Lung (tissue), 12 donors: ENCODE results near the gene PDE6D. TPM values are rescaled to one million over a fixed set of nuclear protein-coding genes. Genes with fewer than 3 reads are reported as not detected.

Experiments used
- ATAC-seq: fragments of 200-7000 bp; cut with Tn5 transposase; one replicate; pipeline ENCODE4 v1.9.1; 2020; ENCODE audit warnings: moderate number of reproducible peaks; ENCODE audit not compliant: insufficient read depth, low FRiP score
- DNase-seq, 3 donors: peaks; one replicate each; pipeline ENCODE4 v3.0.0-alpha.2; 2013 to 2017
- H3K27ac ChIP-seq, 2 donors: one replicate each; pipeline ENCODE4 v1.5.1; 2013; ENCODE audit warnings: mild to moderate bottlenecking in 2 of 2, moderate library complexity in 2 of 2, control low read depth in 1 of 2, inconsistent platforms in 1 of 2, low read depth in 1 of 2, low read length in 1 of 2
- H3K27me3 ChIP-seq, 3 donors: one replicate each; pipeline ENCODE4 v1.5.1; 2013; ENCODE audit warnings: low read length in 2 of 3; ENCODE audit not compliant: control insufficient read depth in 3 of 3, insufficient read depth in 3 of 3
- H3K36me3 ChIP-seq, 4 donors: one replicate each; pipeline ENCODE4 v1.5.1; 2013; ENCODE audit warnings: low read length in 4 of 4, mild to moderate bottlenecking in 1 of 4, moderate library complexity in 1 of 4; ENCODE audit not compliant: control insufficient read depth in 4 of 4, insufficient read depth in 4 of 4
- H3K4me1 ChIP-seq, 5 donors: one replicate each; pipeline ENCODE4 v1.5.1; 2013; ENCODE audit warnings: low read length in 5 of 5, mild to moderate bottlenecking in 2 of 5, moderate library complexity in 1 of 5; ENCODE audit not compliant: control insufficient read depth in 5 of 5, insufficient read depth in 5 of 5
- H3K4me3 ChIP-seq: one replicate; pipeline ENCODE4 v1.5.1; 2013; ENCODE audit warnings: mild to moderate bottlenecking, control low read depth, moderate library complexity
- H3K9ac ChIP-seq, 2 donors: one replicate each; pipeline ENCODE4 v1.5.1; 2013; ENCODE audit warnings: low read length in 2 of 2, control low read depth in 1 of 2; ENCODE audit not compliant: insufficient read depth in 1 of 2
- H3K9me3 ChIP-seq, 4 donors: one replicate each; pipeline ENCODE4 v1.5.1; 2013; ENCODE audit warnings: low read length in 3 of 4, mild to moderate bottlenecking in 1 of 4, moderate library complexity in 1 of 4; ENCODE audit not compliant: control insufficient read depth in 4 of 4, insufficient read depth in 3 of 4
- CTCF ChIP-seq: IDR thresholded peaks from 2 replicates; pipeline ENCODE4 v1.5.1; 2012; ENCODE audit warnings: mild to moderate bottlenecking; ENCODE audit errors: control extremely low read depth, extremely low read depth
- WGBS, 2 donors: extraction: QIAGEN DNeasy Blood & Tissue Kit; methylation state at CpG; one replicate each; pipeline ENCODE4 v1.1.7; 2013; 5-methylcytosine and 5-hydroxymethylcytosine counted together
- polyA plus RNA-seq, 2 donors: library from polyadenylated mRNA; stranded (reverse); fragments of 200-250 nt; gene quantifications; one replicate each; pipeline ENCODE4 v1.2.1, GENCODE V29; 2013
- total RNA-seq, 2 donors: library from RNA; depleted of rRNA in 1 of 2; stranded (reverse); fragments of >200 nt in 1 of 2; gene quantifications; one replicate each; pipeline ENCODE4 v1.2.1, GENCODE V29; 2014 to 2021
- donor health status: control.
- donor health status: control.
- donor health status: Bipolar disorder and iron deficiency.
- donor health status: healthy.
- donor health status: DM: yes; HTN: yes; CAD: no.

PDE6D gene
- total and polyA plus RNA-seq, 4 donors, result 21.5 to 25.6 (median 23.0) TPM

DNA sequence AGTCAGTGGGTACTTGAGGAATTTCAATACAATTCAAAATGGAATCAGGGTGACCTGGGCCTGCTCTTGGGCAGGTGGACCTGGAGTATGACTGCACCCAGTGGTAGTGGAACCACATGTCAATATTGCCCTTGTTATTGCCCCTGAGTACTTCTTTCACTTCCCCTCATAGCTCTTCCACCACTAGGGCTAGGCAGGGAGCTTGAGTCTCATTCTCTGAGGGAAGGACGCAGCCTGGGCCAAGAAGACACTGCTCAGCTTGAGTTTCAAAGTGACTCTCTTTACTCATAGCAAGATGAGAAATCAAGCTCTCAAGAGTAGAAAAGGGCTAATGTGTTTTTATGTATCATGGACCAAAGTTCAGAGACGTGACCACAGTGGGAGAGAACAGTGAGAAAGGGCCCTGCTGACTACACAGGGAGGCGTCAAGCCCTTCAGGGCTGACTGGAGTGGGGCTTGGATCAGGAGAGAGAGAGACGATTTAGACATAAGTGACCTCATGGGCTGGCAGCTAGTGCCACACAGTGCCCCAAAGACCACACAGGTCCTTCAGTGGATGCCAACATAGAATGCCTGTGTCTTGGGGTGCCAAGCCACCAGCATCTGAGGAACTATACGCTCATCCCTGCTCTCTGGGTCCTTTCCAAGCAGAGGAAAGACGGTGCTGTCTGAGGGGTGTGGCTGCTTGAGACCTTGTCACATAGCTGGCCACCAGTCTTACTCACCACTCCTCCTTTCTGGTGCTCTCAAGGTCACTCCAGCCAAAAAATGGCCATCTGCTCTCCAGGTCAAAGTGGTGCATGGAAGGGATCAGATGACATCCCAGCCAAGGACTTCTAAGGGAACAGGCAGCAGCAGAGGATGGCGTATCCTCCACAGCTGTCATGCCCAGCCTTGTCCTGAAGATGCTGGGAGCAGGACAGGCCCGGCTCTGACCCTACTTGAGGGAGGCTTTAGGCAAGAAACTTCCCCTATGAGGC lies 59.8 kb downstream of the PDE6D start:
- Histone ChIP-seq H3K9me3 (no peaks in the 10 kb centered on the region), H3K4me3 (no peak overlapping the region), H3K27ac (no peak overlapping the region), H3K36me3 (no peaks in the 10 kb centered on the region), H3K4me1 (peaks cover 0 to 2% (median 0%) of the 10 kb centered on the region in 5 donors), H3K9ac (no peak overlapping the region), H3K27me3 (no peaks in the 10 kb centered on the region)
- 84 to 88% methylated on average over 8 of the region's 8 CpGs for WGBS, 2 donors
- no peak for TF ChIP-seq CTCF
- DNase-seq (no peak), ATAC-seq (no peak)

DNA sequence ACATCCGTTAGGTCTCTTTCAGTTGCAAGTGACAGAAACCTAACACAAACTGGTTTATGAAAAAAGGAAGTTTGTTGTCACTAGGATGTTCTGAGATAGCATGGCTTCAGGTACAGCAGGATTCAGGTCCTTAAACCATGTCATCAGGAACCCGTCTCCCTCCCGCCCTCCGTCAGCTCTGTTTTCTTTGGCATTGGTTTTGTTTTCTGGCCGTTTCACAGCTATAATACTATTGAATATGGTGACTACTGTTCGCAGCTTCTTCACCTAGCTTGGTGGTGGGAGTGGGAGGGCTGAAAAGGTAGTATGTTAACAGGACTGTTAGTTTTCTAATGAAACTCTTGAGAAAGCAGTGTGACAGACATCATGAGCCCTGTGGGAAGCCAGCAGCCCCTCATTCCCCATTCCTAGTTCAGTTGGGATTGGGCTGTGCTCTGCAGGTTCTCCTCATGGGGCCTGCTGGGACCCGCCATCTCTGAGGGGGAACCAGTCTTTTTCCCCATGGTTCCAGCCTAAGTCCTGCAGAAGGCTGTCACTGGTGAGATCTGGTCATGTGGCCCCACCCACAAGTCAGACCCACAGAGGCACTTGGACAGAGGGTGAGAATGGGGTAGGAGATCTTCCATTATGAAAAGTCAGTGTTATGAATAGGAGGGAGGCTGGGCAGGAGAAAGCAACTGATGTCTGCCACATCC lies 60.6 kb downstream of the PDE6D start:
- Histone ChIP-seq H3K9ac (no peak overlapping the region), H3K4me3 (no peak overlapping the region), H3K36me3 (no peaks in the 10 kb centered on the region), H3K27me3 (no peaks in the 10 kb centered on the region), H3K27ac (no peak overlapping the region), H3K4me1 (peaks cover 0 to 4% (median 0%) of the 10 kb centered on the region in 5 donors), H3K9me3 (no peaks in the 10 kb centered on the region)
- ATAC-seq (no peak), DNase-seq (no peak)
- 85 to 87% methylated on average over 7 of the region's 7 CpGs for WGBS, 2 donors
- no peak for TF ChIP-seq CTCF

GRCh38 chr2:231718799-231719198 lies 62.3 kb downstream of the PDE6D start:
- no peak for ATAC-seq
- H3K27ac ChIP-seq, result no peak overlapping the region
- peaks cover 0 to 4% (median 0%) of the 10 kb centered on the region in 5 donors for H3K4me1 ChIP-seq
- H3K36me3 ChIP-seq, result peaks cover 0 to 4% (median 2%) of the 10 kb centered on the region in 4 donors
- no peak overlapping the region for H3K9ac ChIP-seq
- H3K27me3 ChIP-seq, result no peaks in the 10 kb centered on the region
- DNase-seq, result no peak
- no peak for TF ChIP-seq CTCF
- 80 to 85% methylated on average over 6 of the region's 6 CpGs for WGBS, 2 donors
- no peaks in the 10 kb centered on the region for H3K9me3 ChIP-seq
- no peak overlapping the region for H3K4me3 ChIP-seq
